ENCODE data around the gene SPATA6.

SPATA6 gene

DNA sequence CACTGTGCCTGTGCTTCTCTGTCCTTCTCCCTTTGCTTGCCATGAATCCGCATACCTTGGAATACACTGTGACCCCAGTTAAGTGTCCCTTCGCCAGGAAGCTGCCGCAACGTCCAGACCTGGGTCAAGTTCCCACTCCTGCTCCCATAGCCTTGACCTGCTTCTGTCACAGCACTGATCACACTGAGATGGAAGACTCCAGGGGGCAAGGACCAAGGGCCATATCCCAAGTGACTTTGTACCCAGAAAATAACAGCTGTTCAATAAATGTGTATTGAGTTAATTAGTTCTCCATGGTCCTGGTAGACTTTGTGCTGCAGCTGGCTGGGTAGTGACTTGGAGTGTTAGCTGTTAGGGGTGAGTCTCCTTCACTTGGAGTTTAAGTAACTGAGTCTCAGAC lies 223.6 kb downstream of the SPATA6 start:
- no peak for DNase-seq

DNA sequence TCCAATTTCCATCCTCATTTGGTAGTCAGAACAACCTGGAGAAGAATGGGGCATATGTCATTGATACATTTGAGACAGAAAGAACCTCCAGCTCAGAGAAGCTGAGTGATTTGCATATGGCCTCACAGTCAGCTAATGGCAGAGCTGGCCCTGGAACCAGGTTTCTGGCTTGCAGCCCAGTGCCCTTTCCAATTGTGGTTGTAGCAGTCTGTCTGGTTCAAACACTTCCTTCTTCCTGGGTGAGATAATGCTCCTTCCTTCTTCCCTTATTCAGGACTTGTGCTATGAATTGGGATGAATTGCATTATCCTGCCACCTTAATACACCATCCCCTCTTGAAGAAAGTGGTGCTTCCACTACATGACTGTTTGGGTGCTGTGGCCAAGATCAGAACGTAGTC lies 225.3 kb downstream of the SPATA6 start:
- no peak for DNase-seq

Measured in GOT3 (cell line).